ENCODE data around the gene PUS1.
"Not testable (repeated sequence)": the region's sequence is repeated elsewhere in the genome, so short reads cannot be mapped to it uniquely, and the experiment has no call there.

Gene PUS1

DNA sequence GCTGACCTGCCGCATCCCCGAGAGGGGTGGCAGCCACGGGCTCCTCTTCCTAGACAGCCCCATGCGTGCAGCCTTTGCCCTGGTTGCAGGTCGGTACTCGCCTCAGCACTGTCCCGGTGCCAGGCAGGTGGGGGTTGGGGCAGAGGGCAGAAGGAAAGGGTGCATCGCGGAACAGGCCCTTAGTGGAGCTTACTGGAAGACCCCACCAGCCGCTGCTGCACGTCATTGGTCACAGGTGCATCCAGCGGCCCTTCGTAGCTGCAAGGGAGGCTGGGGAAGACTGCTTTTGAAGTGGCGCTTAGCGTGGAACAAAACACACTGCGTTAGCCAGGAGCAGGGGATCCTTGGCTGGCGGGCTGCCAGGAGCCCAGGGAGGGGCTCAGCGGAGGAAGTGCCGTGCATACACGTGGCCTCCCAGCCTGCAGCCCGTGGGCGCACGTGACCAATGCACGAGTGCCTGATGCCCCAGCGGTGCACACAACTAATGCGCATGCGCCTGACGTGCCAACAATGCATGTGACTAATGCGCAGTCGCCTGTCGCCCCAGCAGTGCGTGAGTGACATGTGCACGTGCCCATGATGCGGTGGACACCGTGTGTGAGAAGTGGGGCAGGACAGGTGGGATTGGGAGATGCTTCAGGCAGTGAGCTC, 15.7 kb downstream of the PUS1 start:
- peak in 1 of 2 donors; percentile 63 for DNase-seq
- Histone ChIP-seq H3K4me3 (no peak overlapping the region), H3K36me3 (peaks cover 16 to 52% (median 32%) of the 10 kb centered on the region in 3 donors), H3K27ac (no peak overlapping the region), H3K27me3 (no peaks in the 10 kb centered on the region), H3K9me3 (no peaks in the 10 kb centered on the region), H3K4me1 (peaks cover 0 to 14% (median 3%) of the 10 kb centered on the region in 4 donors)
- intact Hi-C loops (cut with DNase I; ENCODE audit: low total_unique reads), result loop anchor here (5.0 kb wide), 1 partner anchor 47 kb away; no protein-coding TSS in a partner anchor
- no peak for TF ChIP-seq CTCF (IDR thresholded peaks at IDR 0.05)

- no peak overlapping the region for H3K27ac ChIP-seq
- H3K36me3 ChIP-seq, result peaks cover 11 to 34% (median 17%) of the 10 kb centered on the region in 3 donors
- TF ChIP-seq CTCF (IDR thresholded peaks at IDR 0.05), result no peak
- intact Hi-C loops (cut with DNase I; ENCODE audit: low total_unique reads), result loop anchor here (5.0 kb wide), 1 partner anchor 49 kb away; no protein-coding TSS in a partner anchor
- H3K9me3 ChIP-seq, result no peaks in the 10 kb centered on the region
- DNase-seq, result peak in 1 of 2 donors; percentile 33
- H3K4me1 ChIP-seq, result peaks cover 0 to 27% (median 14%) of the 10 kb centered on the region in 4 donors
- H3K4me3 ChIP-seq, result no peak overlapping the region
- no peaks in the 10 kb centered on the region for H3K27me3 ChIP-seq
These were observed 17.7 kb downstream of the PUS1 start for GRCh38 chr12:131946757-131947156.

DNA sequence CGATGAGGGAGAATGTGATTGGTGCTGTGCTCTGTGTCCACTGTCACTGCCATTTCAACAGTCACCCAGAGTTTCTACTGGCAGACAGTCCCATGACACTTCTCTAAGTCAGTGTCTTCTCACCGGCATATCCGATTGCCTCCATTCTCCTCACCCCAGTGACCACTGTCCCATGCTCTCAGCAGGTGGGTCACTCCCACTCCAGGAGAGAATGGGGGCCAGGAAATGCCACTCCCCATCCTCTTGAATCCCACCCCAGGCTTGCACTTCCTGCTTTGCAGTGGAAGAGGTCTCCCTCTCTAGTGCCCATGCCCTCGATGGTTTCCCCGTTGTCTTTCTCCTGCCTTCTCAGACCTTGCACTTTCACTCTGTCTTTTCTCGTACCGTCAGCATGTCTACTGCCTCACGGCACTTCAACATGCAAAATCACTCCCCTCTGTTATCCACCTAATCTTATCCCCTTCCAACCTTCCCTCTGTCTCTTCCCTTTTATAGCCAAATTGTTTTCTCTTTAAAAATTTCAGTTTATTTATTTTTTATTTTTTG, 18.5 kb downstream of the PUS1 start:
- Histone ChIP-seq H3K36me3 (peaks cover 8 to 26% (median 9%) of the 10 kb centered on the region in 3 donors), H3K4me3 (no peak overlapping the region), H3K9me3 (no peaks in the 10 kb centered on the region), H3K4me1 (peaks cover 0 to 35% (median 18%) of the 10 kb centered on the region in 4 donors), H3K27ac (peak overlapping the region in 1 of 2 donors; percentile 86), H3K27me3 (no peaks in the 10 kb centered on the region)
- DNase-seq, result peak in 1 of 2 donors; percentile 46
- TF ChIP-seq CTCF (IDR thresholded peaks at IDR 0.05), result no peak
- intact Hi-C loops (cut with DNase I; ENCODE audit: low total_unique reads), result loop anchor here (5.0 kb wide), 1 partner anchor 50 kb away; no protein-coding TSS in a partner anchor

DNA sequence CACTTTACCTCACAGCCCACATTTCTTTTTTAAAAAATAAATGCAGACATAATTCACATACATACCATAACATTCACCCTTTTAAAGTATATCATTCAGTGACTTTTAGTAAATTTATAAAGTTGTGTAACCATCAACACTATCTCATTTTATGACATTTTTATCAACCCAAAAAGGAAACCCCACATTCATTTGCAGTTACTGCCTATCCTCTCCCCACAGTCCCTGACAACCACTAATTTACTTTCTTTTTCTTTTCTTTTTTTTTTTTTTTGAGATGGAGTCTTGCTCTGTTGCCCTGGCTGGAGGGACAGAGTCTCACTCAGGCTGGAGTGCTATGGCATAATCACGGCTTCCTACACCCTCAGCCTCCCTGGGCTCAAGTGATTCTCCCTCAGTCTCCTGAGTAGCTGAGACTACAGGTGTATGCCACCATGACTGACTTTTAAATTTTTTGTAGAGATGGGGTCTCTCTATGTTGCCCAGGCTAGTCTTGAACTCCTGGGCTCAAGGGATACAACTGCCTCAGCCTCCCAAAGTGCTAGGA, 19.2 kb downstream of the PUS1 start:
- no peaks in the 10 kb centered on the region for H3K9me3 ChIP-seq
- H3K27ac ChIP-seq, result peak overlapping the region; percentile 80 to 86
- peaks cover 6 to 19% (median 8%) of the 10 kb centered on the region in 3 donors for H3K36me3 ChIP-seq
- intact Hi-C loops (cut with DNase I; ENCODE audit: low total_unique reads), result loop anchor here (5.0 kb wide), 1 partner anchor 51 kb away; no protein-coding TSS in a partner anchor
- peak in 1 of 2 donors; percentile 21 for DNase-seq
- H3K4me1 ChIP-seq, result peaks cover 0 to 40% (median 20%) of the 10 kb centered on the region in 4 donors
- no peak for TF ChIP-seq CTCF (IDR thresholded peaks at IDR 0.05)
- H3K4me3 ChIP-seq, result no peak overlapping the region
- H3K27me3 ChIP-seq, result no peaks in the 10 kb centered on the region

- peak in 1 of 2 donors; percentile 42 for DNase-seq
- Histone ChIP-seq H3K36me3 (peaks cover 4 to 13% (median 6%) of the 10 kb centered on the region in 3 donors), H3K4me3 (peak overlapping the region; percentile 86 to 97), H3K4me1 (peaks cover 0 to 42% (median 20%) of the 10 kb centered on the region in 4 donors), H3K27ac (peak overlapping the region; percentile 80 to 86)
- H3K27me3 ChIP-seq, H3K9me3 ChIP-seq: not testable (repeated sequence)
- intact Hi-C loops (cut with DNase I; ENCODE audit: low total_unique reads), result loop anchor here (5.0 kb wide), 1 partner anchor 52 kb away; no protein-coding TSS in a partner anchor
These were observed 19.8 kb downstream of the PUS1 start for GRCh38 chr12:131948713-131949430.

Measured in tibial artery (tissue), 4 donors.